ENCODE results near the gene USP9X.

- TF ChIP-seq, protein P1, sequence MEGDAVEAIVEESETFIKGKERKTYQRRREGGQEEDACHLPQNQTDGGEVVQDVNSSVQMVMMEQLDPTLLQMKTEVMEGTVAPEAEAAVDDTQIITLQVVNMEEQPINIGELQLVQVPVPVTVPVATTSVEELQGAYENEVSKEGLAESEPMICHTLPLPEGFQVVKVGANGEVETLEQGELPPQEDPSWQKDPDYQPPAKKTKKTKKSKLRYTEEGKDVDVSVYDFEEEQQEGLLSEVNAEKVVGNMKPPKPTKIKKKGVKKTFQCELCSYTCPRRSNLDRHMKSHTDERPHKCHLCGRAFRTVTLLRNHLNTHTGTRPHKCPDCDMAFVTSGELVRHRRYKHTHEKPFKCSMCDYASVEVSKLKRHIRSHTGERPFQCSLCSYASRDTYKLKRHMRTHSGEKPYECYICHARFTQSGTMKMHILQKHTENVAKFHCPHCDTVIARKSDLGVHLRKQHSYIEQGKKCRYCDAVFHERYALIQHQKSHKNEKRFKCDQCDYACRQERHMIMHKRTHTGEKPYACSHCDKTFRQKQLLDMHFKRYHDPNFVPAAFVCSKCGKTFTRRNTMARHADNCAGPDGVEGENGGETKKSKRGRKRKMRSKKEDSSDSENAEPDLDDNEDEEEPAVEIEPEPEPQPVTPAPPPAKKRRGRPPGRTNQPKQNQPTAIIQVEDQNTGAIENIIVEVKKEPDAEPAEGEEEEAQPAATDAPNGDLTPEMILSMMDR (IDR thresholded peaks at IDR 0.05 in 8 of 11, conservative IDR thresholded peaks at IDR 0.05 in 3 of 11) = no peak
- TF ChIP-seq POLR2A (IDR thresholded peaks at IDR 0.05) = no peak
Measured at GRCh38 chrX:41200785-41201184, 115.5 kb downstream of the USP9X start.

All from spleen (tissue), 7 donors.